NCI-H187 (cell line): Measurements from ENCODE around the gene FAM117A.
A peak's percentile ranks its signal among the peaks of the same experiment; 100 is the strongest.
"Not testable (repeated sequence)": the region's sequence is repeated elsewhere in the genome, so short reads cannot be mapped to it uniquely, and the experiment has no call there.

Experiments used
- DNase-seq, 2 experiments: peaks; one replicate each; lab custom pipeline; 2025; lab: John Stamatoyannopoulos, UW

FAM117A gene

DNA sequence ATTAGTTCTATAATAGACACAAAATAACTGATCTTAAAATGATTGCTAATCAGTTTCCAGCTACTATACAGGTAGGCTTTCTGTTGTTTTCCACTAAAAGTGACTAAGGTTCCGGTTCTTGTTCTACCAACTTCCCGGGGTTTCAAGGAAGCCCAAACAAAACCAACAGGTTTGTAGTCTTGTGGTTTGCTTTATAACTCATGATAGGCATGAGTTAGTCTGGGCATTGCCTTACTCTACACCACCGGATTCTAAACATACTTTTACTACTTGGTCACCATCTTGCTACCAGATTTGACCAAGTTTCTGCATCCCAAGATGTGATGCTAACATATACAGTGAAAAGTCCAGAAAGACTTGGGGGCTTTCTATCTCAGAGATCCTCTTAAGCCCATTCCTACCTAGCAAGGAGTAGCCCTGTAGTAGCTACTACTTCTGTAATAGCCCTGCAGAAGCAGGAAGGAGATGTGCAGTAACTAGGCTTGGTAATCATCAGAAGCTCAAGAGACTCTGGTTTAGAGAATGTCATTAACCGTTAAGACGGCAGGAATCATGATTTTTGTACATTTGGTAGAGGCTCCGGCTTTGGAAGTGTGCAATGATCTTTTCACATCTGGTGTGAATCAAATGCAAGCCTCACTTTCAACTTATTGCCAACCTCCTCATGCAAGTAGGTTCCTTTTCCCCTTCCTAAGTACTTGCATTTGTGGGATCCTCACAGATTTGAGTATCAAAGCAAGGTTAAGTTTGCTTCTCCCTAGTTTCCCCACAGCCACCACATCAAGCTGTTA is 1.6 kb downstream of the FAM117A start:
- no peak for DNase-seq

DNA sequence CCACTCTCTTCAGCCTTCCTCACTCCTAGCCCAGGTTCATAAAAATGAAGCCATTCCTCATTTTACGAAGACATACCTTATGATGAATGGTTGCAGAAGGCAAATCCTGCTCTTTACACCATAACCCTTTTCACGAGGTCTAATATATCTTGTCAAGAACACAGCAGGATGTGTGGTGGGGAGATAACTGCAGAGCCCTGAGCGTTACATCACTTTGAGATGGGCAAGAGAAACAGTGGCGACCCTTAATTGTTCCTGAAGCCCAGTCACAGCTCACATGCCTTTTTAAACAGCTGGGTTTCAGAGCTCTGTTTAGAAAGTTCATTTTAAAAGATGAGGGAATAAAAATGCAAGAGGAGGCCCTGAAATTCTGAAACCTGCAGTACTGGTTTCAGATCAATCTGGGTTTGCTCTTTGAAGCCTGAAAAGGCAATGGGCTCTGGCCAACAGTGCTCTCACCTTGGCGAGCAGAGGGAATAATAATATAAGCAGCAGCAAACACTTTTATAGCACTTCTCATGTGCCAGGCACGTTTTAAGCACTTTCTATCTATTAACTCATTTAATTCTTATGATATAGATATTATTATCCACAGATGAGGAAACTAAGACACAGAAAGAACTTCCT is 2.9 kb downstream of the FAM117A start:
- no peak for DNase-seq

DNA sequence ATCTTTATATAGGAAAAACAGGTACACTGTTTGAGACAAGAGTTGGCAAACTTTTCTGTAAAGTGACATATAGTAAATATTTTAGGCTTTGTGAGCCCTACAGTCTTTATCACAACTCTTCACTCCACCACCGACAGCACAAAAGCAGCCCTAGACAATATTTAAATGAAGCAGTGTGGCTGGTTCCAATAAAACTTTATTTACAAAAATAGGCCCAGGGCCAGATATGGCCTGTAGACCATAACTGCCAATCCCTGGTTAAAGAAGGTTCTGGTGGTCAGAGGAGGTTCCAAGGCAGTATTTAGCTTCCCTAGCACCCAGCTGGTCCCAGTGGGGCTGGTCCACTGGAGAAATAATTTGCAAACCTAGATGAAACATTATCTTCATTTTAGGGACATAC is 3.6 kb downstream of the FAM117A start:
- no peak for DNase-seq

DNA sequence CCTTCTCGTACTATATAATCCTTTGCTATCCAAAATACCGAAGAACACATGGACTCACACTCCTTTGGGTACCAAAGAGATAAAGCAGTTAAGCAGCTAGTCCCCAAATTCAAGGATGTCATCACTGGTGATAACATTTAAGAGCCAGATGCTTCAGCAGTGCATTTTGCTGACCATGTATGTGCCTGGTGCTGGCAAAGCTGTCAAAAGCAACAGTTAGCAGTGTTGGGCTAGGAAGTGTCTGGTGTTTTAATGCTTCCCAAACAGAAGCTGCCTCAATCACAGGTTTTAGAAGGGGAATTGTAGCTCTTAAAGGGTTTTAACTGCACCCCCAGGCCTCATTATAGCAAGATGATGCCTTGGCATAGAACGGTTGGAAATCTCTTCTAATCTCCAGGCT is 4.7 kb downstream of the FAM117A start:
- DNase-seq, result no peak

GRCh38 chr17:49758464-49759010 is 5.4 kb downstream of the FAM117A start:
- not testable (repeated sequence) for DNase-seq

DNA sequence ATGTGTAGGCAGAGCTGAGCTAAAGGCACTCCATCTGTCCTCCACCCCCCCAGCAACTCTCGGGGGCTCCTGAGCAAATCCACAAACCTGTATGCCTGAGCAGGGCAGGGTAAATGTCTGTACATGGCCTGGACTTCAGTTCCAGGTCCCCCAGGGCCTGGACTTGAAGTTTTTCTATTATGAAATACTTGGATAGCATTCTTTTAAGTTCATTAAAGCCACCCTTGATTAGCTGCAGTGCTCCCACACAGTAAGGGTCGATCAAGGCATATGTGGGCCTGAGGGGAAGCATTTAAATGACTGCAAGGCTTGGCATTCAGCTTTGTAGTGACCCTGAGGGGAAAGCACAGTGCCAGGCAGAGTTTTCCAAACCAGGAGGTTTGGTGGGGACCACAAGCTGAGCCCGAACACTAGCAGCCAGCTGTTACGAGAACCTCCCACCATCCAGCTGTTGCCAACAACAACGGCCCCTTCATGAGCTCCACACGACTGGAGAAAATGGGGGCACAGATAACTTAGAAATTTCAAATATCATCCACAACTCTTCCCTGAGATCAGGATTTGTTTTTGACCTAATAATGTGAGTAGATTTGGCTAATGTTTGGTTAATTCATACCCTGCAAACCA is 6.7 kb downstream of the FAM117A start:
- DNase-seq, result no peak

DNA sequence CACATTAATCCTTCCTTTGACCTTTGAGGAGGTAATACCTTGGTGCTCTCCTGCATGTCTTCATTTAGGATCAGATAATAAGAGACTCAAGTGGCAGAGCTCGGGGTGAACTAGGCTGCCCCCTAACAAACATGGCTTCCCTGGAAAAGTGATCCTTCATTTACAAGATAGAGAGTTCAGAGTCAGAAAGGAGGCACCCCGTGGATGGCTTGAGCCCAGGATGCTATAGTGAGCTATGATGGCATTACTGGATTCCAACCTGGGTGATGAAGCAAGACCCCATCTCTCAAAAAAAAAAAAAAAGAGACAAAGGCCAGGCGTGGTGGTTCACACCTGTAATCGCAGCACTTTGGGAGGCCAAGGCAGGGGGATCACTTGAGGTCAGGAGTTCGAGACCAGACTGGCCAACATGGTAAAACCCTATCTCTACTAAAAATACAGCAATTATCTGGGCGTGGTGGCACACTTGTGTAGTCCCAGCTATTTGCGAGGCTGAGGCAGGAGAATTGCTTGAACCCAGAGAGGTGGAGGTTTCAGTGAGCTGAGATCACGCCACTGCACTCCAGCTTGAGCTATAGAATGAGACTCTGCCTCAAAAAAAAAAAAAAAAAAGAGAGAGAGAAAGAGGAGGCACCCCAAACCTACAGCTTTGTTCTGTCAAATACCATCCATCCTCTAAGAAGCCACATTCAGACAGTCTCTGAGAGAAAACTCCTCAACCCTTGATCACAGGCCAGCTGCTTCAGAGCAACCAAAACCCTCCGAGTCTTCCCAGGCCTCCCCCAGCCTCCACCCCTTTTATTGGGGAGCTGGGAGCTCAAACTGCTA is 7.4 kb downstream of the FAM117A start:
- DNase-seq, result no peak

GRCh38 chr17:49755663-49756283 is 8.2 kb downstream of the FAM117A start:
- DNase-seq, result peak in 1 of 2 experiments; percentile 52

GRCh38 chr17:49753959-49754391 is 10.0 kb downstream of the FAM117A start:
- DNase-seq, result no peak

- no peak for DNase-seq
Measured at GRCh38 chr17:49752508-49752907, 11.4 kb downstream of the FAM117A start.

DNA sequence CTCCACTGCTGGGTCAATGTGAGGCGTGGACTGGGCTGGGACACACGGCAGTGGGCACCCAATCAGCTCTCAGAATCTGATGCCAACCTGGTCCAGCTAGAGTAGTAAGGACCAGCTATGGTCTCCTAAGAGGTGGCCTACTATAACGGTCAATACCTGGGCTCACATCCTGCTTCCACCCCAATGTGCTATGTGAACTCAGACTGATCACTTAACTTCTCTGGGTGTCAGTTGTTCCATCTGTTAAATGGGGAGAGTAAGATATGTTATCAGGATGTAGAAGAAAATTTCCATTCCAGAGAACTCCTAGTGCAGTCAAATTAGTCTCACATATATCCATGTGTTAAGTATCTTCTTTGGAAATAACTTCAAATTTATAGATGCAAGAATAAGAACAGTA is 14.2 kb downstream of the FAM117A start:
- DNase-seq, result no peak

- peak; percentile 12 to 13 for DNase-seq
Measured at GRCh38 chr17:49748791-49749190, 15.1 kb downstream of the FAM117A start.

DNA sequence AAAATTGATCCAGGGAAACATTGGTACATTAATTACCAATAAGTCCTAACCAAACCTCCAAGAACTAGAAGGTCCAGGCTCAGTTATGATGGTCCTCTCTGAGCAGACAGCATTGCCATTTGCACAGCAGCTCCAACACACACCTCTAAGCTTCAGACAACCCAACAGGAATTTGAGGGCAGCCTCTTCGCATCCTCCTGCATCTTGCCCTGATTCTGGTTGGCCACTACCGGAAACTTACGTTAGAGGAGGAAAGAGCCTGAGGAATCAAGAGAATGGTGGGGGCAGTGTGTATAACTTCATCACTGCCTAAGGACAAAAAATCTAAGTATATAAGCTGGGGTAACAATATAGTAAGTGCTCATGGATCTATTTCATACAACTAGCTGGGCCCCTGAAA is 15.7 kb downstream of the FAM117A start:
- DNase-seq, result no peak

GRCh38 chr17:49747632-49748031 is 16.3 kb downstream of the FAM117A start:
- no peak for DNase-seq

- DNase-seq, result no peak
Measured at GRCh38 chr17:49746791-49747490, 17.0 kb downstream of the FAM117A start.

GRCh38 chr17:49745175-49746139 is 18.5 kb downstream of the FAM117A start:
- DNase-seq, result no peak

DNA sequence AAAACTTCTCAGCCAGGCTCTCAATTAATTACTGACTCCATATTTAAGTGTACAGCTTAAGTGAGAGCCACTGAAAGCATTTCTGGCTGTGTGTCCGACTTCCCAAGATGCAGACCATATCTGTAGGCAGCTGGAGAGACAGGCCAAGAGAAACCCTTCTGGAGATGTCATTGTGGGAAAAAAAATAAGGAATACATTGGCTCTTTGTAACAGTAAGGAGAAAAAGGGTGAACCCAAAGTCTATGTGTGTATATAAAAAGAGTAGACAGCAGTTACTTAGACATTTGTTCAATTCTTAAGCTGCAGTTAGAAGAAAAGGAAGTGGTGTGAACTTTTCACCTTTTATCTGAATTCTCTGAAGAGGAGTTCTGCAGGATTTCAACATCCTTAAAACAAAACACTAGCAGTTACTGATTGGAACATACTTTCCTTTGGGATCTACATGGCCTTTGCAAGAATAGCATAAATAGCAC is 21.7 kb downstream of the FAM117A start:
- DNase-seq, result no peak

DNA sequence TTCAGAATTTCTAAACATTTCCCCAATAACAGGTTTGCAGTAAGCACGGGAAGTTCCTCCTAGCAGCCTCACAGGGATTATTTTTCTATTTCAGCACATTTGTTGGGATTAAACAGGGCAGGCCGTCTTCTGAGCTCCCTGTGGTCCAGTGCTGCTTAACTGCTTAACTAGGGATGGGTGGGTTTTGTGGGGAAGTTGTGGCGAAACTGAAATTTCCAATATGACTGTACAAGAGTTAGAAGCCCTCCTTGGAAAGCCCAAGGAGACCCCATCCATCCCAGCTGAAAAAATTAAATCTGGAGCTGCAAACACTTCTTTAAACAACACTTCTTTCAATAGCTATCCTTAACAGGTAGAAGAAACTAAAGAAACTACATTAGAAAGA is 22.2 kb downstream of the FAM117A start:
- no peak for DNase-seq

GRCh38 chr17:49741009-49741691 is 22.8 kb downstream of the FAM117A start:
- DNase-seq, result no peak
